Activated CD8-positive, alpha-beta T cell treated with anti-CD3 and anti-CD28 coated beads, Interleukin-2, amount 10 ng/mL, durations not matched to agents 7 days and 5 days (primary cell): ENCODE results near the gene TCHHL1. TPM values are rescaled to one million over a fixed set of nuclear protein-coding genes. Genes with fewer than 3 reads are reported as not detected.
"Not testable (repeated sequence)": the region's sequence is repeated elsewhere in the genome, so short reads cannot be mapped to it uniquely, and the experiment has no call there.

Experiments used
- ATAC-seq: fragments of 150-1000 bp; cut with Tn5 transposase; one replicate; pipeline ENCODE4 v1.10.0; 2021; ENCODE audit warnings: moderate library complexity
- CTCF ChIA-PET: fragments of 350-600 bp; sonication (Branson Sonifier 250); formaldehyde crosslinking; loops from one replicate; lab custom pipeline; 2021; ENCODE audit warnings: antibody characterized with exemption; lab: Charles Lee
- POLR2A ChIA-PET: fragments of 350-600 bp; sonication (Branson Sonifier 250); formaldehyde crosslinking; loops from one replicate; lab custom pipeline; 2021; ENCODE audit warnings: antibody characterized with exemption; lab: Charles Lee
- DNase-seq: peaks from one replicate; pipeline ENCODE4 v3.0.0-alpha.2; 2020
- H3K27ac Mint-ChIP-seq: one replicate; pipeline ENCODE4 v1.8.0; 2021; ENCODE audit warnings: mild to moderate bottlenecking, mixed read lengths
- H3K27me3 Mint-ChIP-seq: one replicate; pipeline ENCODE4 v1.8.0; 2021; ENCODE audit warnings: low read depth, mixed read lengths
- H3K36me3 Mint-ChIP-seq: one replicate; pipeline ENCODE4 v1.8.0; 2021; ENCODE audit warnings: low read depth, mixed read lengths
- H3K4me1 Mint-ChIP-seq: one replicate; pipeline ENCODE4 v1.8.0; 2021; ENCODE audit warnings: low read depth, mixed read lengths
- H3K4me3 Mint-ChIP-seq: one replicate; pipeline ENCODE4 v1.8.0; 2021; ENCODE audit warnings: mild to moderate bottlenecking, mixed read lengths
- H3K9me3 Mint-ChIP-seq: one replicate; pipeline ENCODE4 v1.8.0; 2022; ENCODE audit warnings: mixed read lengths; ENCODE audit not compliant: insufficient read depth
- total RNA-seq, 2 experiments: library from RNA; stranded (reverse); gene quantifications; one replicate each; pipeline ENCODE4 v1.2.3, GENCODE V29; 2021

The TCHHL1 gene
- total RNA-seq, 2 experiments from 2014 or later = not detected

DNA sequence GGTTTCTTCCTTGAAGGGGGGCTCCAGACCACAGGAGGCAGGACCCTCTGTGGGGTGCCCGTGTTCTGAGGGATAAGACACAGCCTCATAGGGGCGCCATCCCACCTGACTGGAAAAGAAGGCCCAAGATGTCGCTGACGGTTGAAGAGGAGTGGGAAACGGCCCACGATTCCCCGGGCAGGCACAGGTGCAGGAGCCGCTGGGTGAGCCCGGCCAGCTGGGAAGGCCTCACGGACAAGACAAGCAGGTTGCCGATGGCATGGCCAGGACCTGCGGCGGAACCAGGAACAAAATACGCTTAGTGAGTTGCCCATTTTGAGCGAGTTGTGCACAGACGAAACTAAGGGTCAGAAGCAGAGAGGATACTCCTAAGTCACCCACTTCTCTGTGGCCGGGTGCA, 8.4 kb downstream of the TCHHL1 start:
- CTCF ChIA-PET, H3K4me1 Mint-ChIP-seq, ATAC-seq, POLR2A ChIA-PET, H3K4me3 Mint-ChIP-seq, H3K9me3 Mint-ChIP-seq, DNase-seq, H3K27ac Mint-ChIP-seq, H3K36me3 Mint-ChIP-seq: not testable (repeated sequence)
- peaks cover 11% of the 10 kb centered on the region for H3K27me3 Mint-ChIP-seq

DNA sequence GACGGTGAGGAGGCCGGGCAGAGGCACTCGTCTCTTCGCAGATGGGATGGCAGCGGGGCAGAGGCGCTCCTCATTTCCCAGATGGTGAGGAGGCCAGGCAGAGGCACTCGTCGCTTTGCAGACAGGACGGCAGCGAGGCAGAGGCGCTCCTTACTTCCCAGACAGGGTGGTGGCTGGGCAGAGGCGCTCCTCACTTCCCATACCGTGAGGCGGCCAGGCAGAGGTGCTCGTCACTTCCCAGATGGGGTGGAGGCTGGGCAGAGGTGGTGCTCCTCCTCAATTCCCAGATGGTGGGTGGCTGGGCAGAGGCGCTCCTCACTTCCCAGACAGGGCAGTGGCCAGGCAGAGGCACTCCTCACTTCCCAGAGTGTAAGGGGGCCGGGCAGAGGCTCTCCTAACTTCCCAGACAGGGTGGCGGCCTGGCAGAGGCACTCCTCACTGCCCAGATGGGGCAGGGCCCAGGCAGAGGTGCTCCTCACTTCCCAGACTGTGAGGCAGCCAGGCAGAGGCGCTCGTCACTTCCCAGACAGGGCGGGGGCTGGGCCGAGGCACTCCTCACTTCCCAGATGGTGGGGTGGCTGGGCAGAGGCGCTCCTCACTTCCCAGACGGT, 9.9 kb downstream of the TCHHL1 start:
- Mint-ChIP-seq H3K27ac (no peak overlapping the region), H3K36me3 (no peaks in the 10 kb centered on the region)
- no peak for ATAC-seq

DNA sequence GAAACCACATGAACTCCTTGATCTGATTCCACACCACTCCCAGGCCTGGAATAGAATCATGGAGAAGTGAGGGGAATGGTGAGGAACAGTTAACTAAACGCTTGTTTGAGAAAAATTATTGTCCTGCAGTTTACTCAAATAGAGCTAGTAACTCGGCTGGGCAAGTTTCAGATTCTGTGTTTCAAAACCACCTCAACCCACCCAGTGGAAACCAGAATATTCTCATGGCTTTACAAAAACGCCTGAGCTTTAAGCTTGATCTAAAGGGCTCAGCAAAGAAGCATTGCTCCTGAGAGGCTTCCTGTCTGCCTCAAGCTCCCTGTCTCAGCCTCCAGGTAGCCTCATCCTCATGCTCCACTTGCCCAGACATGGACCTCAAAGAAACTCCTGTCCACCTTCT, 16.6 kb downstream of the TCHHL1 start:
- no peak overlapping the region for H3K4me3 Mint-ChIP-seq
- H3K27ac Mint-ChIP-seq = no peak overlapping the region
- DNase-seq = no peak
- no peaks in the 10 kb centered on the region for H3K4me1 Mint-ChIP-seq
- ATAC-seq = no peak
- no peaks in the 10 kb centered on the region for H3K36me3 Mint-ChIP-seq
- POLR2A ChIA-PET = no interaction called here
- CTCF ChIA-PET = no interaction called here
- peaks cover 38% of the 10 kb centered on the region for H3K27me3 Mint-ChIP-seq
- no peaks in the 10 kb centered on the region for H3K9me3 Mint-ChIP-seq

More for the DNA sequence above, 9.9 kb downstream of the TCHHL1 start:
- no peaks in the 10 kb centered on the region for H3K9me3 Mint-ChIP-seq
- peaks cover 15% of the 10 kb centered on the region for H3K27me3 Mint-ChIP-seq
- no peaks in the 10 kb centered on the region for H3K4me1 Mint-ChIP-seq
- no peak for DNase-seq
- ChIA-PET POLR2A (no interaction called here), CTCF (no interaction called here)
- H3K4me3 Mint-ChIP-seq = no peak overlapping the region

DNA sequence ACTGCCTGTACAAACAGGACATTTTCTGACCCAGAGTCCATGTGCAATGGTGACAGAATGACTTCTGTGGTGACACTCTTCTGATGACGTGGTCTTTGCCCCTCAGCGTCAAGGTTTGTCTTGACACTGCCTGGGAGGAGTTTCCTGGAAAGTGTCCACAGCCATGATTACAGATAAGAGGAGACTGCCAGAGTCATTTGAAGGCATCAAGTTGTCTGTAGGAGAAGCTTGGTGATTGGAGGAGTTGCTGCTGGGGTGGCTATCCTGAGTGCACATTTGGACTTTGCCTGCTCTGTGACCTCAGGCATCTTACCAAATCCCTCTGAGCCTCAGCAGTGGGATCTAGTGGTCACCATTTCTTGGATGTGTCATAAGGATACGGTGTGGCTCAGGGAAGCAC, 17.7 kb downstream of the TCHHL1 start:
- no peak for ATAC-seq
- no peak overlapping the region for H3K4me3 Mint-ChIP-seq
- no peaks in the 10 kb centered on the region for H3K4me1 Mint-ChIP-seq
- no peaks in the 10 kb centered on the region for H3K36me3 Mint-ChIP-seq
- ChIA-PET POLR2A (interaction anchor here (0.8 kb wide), 1 partner anchor 103 kb away, joined by 3 read pairs; no protein-coding TSS in a partner anchor), CTCF (no interaction called here)
- no peaks in the 10 kb centered on the region for H3K9me3 Mint-ChIP-seq
- no peak for DNase-seq
- H3K27ac Mint-ChIP-seq = no peak overlapping the region
- H3K27me3 Mint-ChIP-seq = peaks cover 42% of the 10 kb centered on the region

DNA sequence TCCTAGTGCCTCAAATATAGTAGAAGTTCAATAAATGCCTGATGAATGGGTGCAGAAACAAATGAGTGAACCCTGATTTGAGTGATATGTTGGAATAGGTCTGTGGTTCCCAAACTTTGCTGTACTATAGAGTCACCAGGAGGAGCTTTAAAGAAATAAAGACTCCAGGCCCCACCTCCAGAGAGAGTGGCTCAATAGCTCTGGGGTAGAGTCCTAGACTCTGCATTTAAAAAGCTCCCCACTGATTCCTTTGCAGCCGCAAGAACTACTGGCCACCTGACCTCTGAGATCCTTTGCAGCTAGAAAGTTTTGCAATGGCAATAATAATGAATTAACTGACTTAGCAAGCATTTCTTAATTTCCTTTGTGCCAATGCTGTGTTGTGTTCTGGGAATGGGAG, 20.9 kb downstream of the TCHHL1 start:
- POLR2A ChIA-PET = no interaction called here
- CTCF ChIA-PET = interaction anchor here (0.9 to 1.5 kb wide), 4 partner anchors 15 to 391 kb away, joined by 3 to 5 read pairs (median 4); no protein-coding TSS in a partner anchor
- ATAC-seq = no peak
- no peaks in the 10 kb centered on the region for H3K9me3 Mint-ChIP-seq
- H3K4me1 Mint-ChIP-seq = no peaks in the 10 kb centered on the region
- H3K27me3 Mint-ChIP-seq = peaks cover 40% of the 10 kb centered on the region
- no peak overlapping the region for H3K27ac Mint-ChIP-seq
- no peak overlapping the region for H3K4me3 Mint-ChIP-seq
- DNase-seq = no peak
- no peaks in the 10 kb centered on the region for H3K36me3 Mint-ChIP-seq

DNA sequence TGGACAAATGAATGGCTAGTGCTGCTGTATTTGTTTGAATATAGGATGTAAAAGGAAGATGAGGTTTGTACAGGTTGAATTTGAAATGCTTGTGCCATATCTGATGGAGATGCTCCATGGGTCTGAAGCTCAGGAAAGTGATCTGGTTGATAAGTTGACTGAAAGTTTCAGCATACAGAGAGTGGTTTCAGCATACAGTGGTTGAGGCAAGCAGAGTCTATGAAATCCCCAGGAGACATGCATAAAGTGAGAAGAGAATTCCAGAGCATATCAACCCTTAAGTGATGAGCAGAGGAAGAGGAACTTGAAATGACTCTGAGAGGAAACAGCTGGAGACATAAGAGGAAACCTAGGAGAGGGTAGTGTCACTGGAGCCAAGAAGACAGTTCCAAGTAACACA, 21.7 kb downstream of the TCHHL1 start:
- no peaks in the 10 kb centered on the region for H3K4me1 Mint-ChIP-seq
- H3K27me3 Mint-ChIP-seq = peaks cover 40% of the 10 kb centered on the region
- no peaks in the 10 kb centered on the region for H3K36me3 Mint-ChIP-seq
- CTCF ChIA-PET = no interaction called here
- H3K4me3 Mint-ChIP-seq = no peak overlapping the region
- H3K9me3 Mint-ChIP-seq = no peaks in the 10 kb centered on the region
- H3K27ac Mint-ChIP-seq = no peak overlapping the region
- ATAC-seq = no peak
- POLR2A ChIA-PET = no interaction called here
- DNase-seq = no peak

DNA sequence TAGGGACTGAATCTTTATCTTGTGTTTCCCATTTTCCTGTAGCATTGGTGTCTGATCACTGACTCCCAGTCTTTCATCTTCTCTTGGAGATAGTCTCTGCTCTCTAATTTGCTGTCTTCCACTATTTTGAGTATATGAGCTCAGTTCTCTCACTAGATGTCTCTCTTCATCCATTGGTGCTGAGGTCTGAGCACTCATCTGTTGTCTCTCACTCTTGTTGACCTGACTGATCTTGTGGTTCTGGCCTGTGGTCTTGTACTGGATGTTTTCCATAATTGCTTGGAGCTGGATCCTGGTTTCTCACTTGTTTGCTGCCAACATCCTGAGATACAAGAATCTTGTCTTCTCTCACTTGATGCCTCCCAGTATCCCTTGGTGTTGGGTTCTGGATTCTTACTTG, 26.9 kb downstream of the TCHHL1 start:
- H3K9me3 Mint-ChIP-seq = no peaks in the 10 kb centered on the region
- no peak overlapping the region for H3K27ac Mint-ChIP-seq
- H3K27me3 Mint-ChIP-seq = peaks cover 24% of the 10 kb centered on the region
- H3K4me1 Mint-ChIP-seq = no peaks in the 10 kb centered on the region
- ATAC-seq (no peak), DNase-seq (no peak)
- CTCF ChIA-PET = interaction anchor here (0.9 kb wide), 1 partner anchor 119 kb away, joined by 3 read pairs; no protein-coding TSS in a partner anchor
- POLR2A ChIA-PET = no interaction called here
- H3K36me3 Mint-ChIP-seq = no peaks in the 10 kb centered on the region
- H3K4me3 Mint-ChIP-seq = no peak overlapping the region

DNA sequence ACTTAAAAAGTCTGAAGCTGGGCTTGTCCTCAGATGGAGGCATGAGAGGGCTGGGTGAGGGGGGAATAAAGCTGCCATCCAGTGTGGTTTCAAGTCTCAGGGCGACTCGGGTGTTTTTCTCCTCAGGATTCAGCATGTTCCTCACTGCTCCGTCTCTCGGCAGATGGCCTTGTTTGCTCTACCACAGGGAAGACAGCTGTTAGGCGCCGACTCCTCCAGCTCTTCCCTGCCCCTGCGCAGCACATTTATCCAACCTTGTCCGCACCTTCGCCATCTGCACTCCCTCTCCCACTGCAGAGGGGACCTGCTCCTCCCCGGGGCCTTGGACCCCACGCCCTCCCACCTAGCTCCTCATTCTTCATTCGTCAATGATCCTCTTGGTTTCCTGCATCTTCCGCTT, 35.5 kb downstream of the TCHHL1 start:
- Mint-ChIP-seq H3K27ac (no peak overlapping the region), H3K4me3 (no peak overlapping the region)
- POLR2A ChIA-PET = interaction anchor here (0.5 to 0.7 kb wide), 3 partner anchors 41 to 138 kb away, joined by 3 read pairs; no protein-coding TSS in a partner anchor

DNA sequence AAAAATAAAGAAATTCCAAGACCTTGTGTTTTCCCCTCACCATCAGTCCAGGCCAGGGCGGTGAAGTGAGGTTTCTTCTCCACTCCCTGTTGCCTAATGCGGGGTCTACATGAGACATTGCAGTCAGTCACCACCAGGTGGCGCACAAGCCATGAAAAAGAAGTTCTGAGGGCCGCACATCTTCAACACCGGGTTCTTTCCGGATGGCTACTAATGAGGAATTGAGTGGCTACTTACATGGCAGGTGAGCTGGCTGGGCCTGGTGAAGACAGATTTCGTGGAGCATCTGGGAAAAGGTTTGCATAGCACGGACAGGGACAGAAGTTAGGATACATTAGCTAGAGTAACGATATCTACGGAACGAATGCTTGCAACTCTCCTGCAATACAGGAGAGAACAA, 36.3 kb downstream of the TCHHL1 start:
- ATAC-seq (no peak), DNase-seq (peak; percentile 91)
- H3K4me3 Mint-ChIP-seq = no peak overlapping the region
- H3K27me3 Mint-ChIP-seq = peaks cover 29% of the 10 kb centered on the region
- peaks cover 22% of the 10 kb centered on the region for H3K4me1 Mint-ChIP-seq
- no peak overlapping the region for H3K27ac Mint-ChIP-seq
- CTCF ChIA-PET = interaction anchor here (0.7 to 13.2 kb wide), 24 partner anchors 11 to 406 kb away, joined by 3 to 322 read pairs (median 5); partner anchors contain the start of genes RPTN and S100A11
- H3K36me3 Mint-ChIP-seq = no peaks in the 10 kb centered on the region
- no peaks in the 10 kb centered on the region for H3K9me3 Mint-ChIP-seq
- POLR2A ChIA-PET = no interaction called here

More for the DNA sequence above, 35.5 kb downstream of the TCHHL1 start:
- H3K4me1 Mint-ChIP-seq = peaks cover 14% of the 10 kb centered on the region
- no peak for DNase-seq
- CTCF ChIA-PET = interaction anchor here (0.7 to 13.2 kb wide), 24 partner anchors 10 to 406 kb away, joined by 3 to 322 read pairs (median 5); partner anchors contain the start of genes RPTN and S100A11
- no peak for ATAC-seq
- H3K27me3 Mint-ChIP-seq = peaks cover 35% of the 10 kb centered on the region
- H3K9me3 Mint-ChIP-seq = no peaks in the 10 kb centered on the region
- H3K36me3 Mint-ChIP-seq = no peaks in the 10 kb centered on the region

DNA sequence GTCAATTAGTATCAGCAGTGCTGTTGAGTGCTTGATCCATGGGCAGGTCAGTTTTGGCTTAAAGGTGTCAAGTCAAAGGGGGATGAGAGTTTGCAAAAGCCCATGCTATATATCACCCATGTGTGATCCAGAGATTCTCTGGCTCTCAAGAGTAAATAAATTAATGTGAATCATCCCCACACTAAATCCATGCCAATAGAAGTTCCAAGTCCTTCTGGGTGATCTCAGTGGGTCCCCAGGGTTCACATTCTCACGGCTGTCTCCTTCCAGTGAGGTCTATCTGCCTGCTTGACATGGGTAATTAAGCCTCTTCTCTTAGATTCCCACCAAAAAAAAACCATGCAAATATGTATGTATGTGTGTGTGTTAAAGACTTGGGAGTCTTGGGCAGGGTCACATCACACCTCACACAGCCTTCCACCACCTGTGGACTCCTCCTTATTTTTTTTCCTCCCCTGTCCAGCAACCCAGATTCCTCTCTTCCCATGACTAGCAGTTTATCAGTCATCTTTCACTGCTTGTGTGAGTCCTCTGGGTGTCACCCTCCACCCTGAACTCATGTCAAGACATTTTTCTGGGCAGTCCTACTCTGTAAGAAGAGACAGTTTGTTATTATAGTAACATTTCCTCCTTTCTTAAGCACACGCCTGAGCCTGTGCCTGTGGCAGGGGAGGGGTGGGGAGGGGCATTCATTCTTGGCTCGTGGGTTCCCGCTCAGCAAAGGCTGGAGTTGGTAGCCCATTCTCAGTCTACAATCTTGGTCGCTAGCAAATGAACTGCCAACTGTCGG, 37.8 kb downstream of the TCHHL1 start:
- Mint-ChIP-seq H3K27me3 (peaks cover 25% of the 10 kb centered on the region), H3K4me1 (peaks cover 31% of the 10 kb centered on the region), H3K9me3 (no peaks in the 10 kb centered on the region), H3K27ac (peak overlapping the region; percentile 2), H3K36me3 (no peaks in the 10 kb centered on the region), H3K4me3 (no peak overlapping the region)
- ATAC-seq (no peak), DNase-seq (no peak)
- POLR2A ChIA-PET = interaction anchor here (7.1 kb wide), 1 partner anchor 15 kb away, joined by 75 read pairs; the partner anchor contains the start of gene S100A11
- CTCF ChIA-PET = interaction anchor here (0.9 to 13.2 kb wide), 6 partner anchors 14 to 407 kb away, joined by 3 to 322 read pairs (median 8); partner anchors contain the start of gene S100A11

DNA sequence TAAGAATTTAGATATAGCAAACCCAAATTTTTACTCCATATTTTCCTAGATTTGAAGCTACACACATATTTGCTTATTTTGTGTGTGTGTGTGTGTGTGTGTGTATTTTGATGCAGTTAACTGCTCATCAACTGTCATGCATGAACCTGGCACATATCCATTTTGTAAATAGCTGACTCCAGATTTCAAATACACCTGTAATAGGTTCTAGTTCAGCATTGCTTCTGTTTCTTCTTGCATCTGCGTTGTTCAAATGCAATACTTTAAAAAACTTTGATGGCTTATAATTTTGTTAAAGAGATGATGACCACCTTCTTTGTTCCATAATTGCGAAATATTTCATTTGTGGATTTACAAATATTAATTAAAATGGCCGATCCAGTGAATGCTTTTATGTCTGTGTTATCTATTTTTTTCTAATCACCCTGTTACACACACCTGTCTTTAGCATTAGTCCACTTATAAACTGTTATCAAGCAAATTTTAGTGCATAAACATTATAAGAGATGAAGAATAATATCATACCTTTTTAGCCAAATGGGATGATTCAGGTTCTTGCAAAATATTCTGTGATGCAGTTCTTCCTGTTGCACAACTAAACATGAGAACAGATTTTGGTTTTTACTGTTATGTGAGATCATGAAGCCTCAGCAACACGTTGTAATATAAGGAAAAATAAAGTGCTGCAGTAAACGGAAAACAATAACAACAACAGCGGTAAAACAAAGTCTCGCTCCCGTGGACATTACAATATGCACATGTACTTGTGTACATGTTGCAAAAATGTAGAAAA, 39.4 kb downstream of the TCHHL1 start:
- DNase-seq = no peak
- H3K9me3 Mint-ChIP-seq = no peaks in the 10 kb centered on the region
- no peaks in the 10 kb centered on the region for H3K36me3 Mint-ChIP-seq
- H3K4me3 Mint-ChIP-seq = no peak overlapping the region
- no peak for ATAC-seq
- ChIA-PET POLR2A (interaction anchor here (7.1 kb wide), 1 partner anchor 14 kb away, joined by 75 read pairs; the partner anchor contains the start of gene S100A11), CTCF (interaction anchor here (1.3 to 13.2 kb wide), 4 partner anchors 13 to 409 kb away, joined by 4 to 322 read pairs (median 60); partner anchors contain the start of gene S100A11)
- H3K4me1 Mint-ChIP-seq = peaks cover 39% of the 10 kb centered on the region
- H3K27me3 Mint-ChIP-seq = peaks cover 18% of the 10 kb centered on the region
- no peak overlapping the region for H3K27ac Mint-ChIP-seq
